Smooth muscle cell (in vitro differentiated cells): ENCODE data around the gene SLC26A6. TPM values are rescaled to one million over a fixed set of nuclear protein-coding genes. Genes with fewer than 3 reads are reported as not detected.

ENCODE experiments used
- DNase-seq: peaks from one replicate; lab custom pipeline; 2025; ENCODE audit not compliant: unreplicated experiment; lab: John Stamatoyannopoulos, UW
- H2AFZ ChIP-seq: fragments of 200-600 bp; sonication (generic); 2 replicates; pipeline ENCODE4 v1.6.0; 2016; ENCODE audit warnings: antibody characterized with exemption, low read depth, mild to moderate bottlenecking
- H3F3A ChIP-seq: fragments of 200-600 bp; sonication (generic); 2 replicates; pipeline ENCODE4 v1.6.0; 2017; ENCODE audit warnings: antibody characterized with exemption, low read depth
- H3K27ac ChIP-seq: fragments of 200-600 bp; sonication (generic); 2 replicates; pipeline ENCODE4 v1.5.1; 2016; ENCODE audit warnings: low read depth, mild to moderate bottlenecking
- H3K27me3 ChIP-seq: fragments of 200-600 bp; sonication (generic); 2 replicates; pipeline ENCODE4 v1.6.1; 2016; ENCODE audit warnings: low read depth, mild to moderate bottlenecking
- H3K36me3 ChIP-seq: fragments of 200-600 bp; sonication (generic); 2 replicates; pipeline ENCODE4 v1.5.1; 2016; ENCODE audit warnings: low read depth
- H3K4me1 ChIP-seq: fragments of 200-600 bp; sonication (generic); 2 replicates; pipeline ENCODE4 v1.5.1; 2016; ENCODE audit warnings: low read depth
- H3K4me2 ChIP-seq: fragments of 200-600 bp; sonication (generic); 2 replicates; pipeline ENCODE4 v1.6.0; 2016; ENCODE audit warnings: mild to moderate bottlenecking
- H3K4me3 ChIP-seq: fragments of 200-600 bp; sonication (generic); 2 replicates; pipeline ENCODE4 v1.5.1; 2016; ENCODE audit warnings: mild to moderate bottlenecking
- H3K79me2 ChIP-seq: fragments of 200-600 bp; sonication (generic); 2 replicates; pipeline ENCODE4 v1.6.0; 2016; ENCODE audit warnings: low read depth, mild to moderate bottlenecking
- H3K9ac ChIP-seq: fragments of 200-600 bp; sonication (generic); 2 replicates; pipeline ENCODE4 v1.6.0; 2016; ENCODE audit warnings: low read depth
- H3K9me3 ChIP-seq: fragments of 200-600 bp; sonication (generic); replicated peaks from 2 replicates; pipeline ENCODE4 v1.5.1; 2016; ENCODE audit warnings: low read depth
- H4K20me1 ChIP-seq: fragments of 200-600 bp; sonication (generic); 2 replicates; pipeline ENCODE4 v1.6.0; 2016; ENCODE audit warnings: low read depth
- CTCF ChIP-seq: fragments of 200-600 bp; sonication (generic); IDR thresholded peaks from 2 replicates; pipeline ENCODE4 v1.5.1; 2017; ENCODE audit warnings: borderline replicate concordance, mild to moderate bottlenecking, antibody characterized with exemption; ENCODE audit not compliant: insufficient read depth, poor library complexity, severe bottlenecking
- WGBS: methylation state at CpG from one replicate; pipeline ENCODE4 v1.1.7; 2016; ENCODE audit warnings: low lambda C conversion rate; 5-methylcytosine and 5-hydroxymethylcytosine counted together
- polyA plus RNA-seq: library from polyadenylated mRNA; unstranded; fragments of >200 nt; fragmentation: Nextera tagmentation; extraction: Ambion mirVana; gene quantifications from 2 replicates; pipeline ENCODE4 v1.2.1, GENCODE V29; 2016
- total RNA-seq: library from RNA; depleted of rRNA; stranded (reverse); fragments of >200 nt; gene quantifications from 2 replicates; pipeline ENCODE4 v1.2.3, GENCODE V29; 2014

The SLC26A6 gene
- total and polyA plus RNA-seq, 2 experiments from 2014 or later: 28.4 to 34.8 TPM

- Histone ChIP-seq H3K9me3 (no peaks in the 10 kb centered on the region), H3K4me2 (peak overlapping the region; percentile 90), H3K27ac (no peak overlapping the region), H3K27me3 (no peaks in the 10 kb centered on the region), H3F3A (no peaks in the 10 kb centered on the region), H2AFZ (no peak overlapping the region), H3K4me1 (peaks cover 4% of the 10 kb centered on the region), H3K9ac (no peak overlapping the region), H3K36me3 (no peaks in the 10 kb centered on the region), H3K79me2 (no peaks in the 10 kb centered on the region), H4K20me1 (peaks cover 2% of the 10 kb centered on the region), H3K4me3 (no peak overlapping the region)
- whole genome bisulfite sequencing: 76% methylated on average over 45 of the region's 45 CpGs
- no peak for TF ChIP-seq CTCF
- no peak for DNase-seq
Observed at GRCh38 chr3:48656841-48657281, 21.6 kb upstream of the SLC26A6 start.

GRCh38 chr3:48656061-48656840 lies 21.0 kb upstream of the SLC26A6 start:
- H4K20me1 ChIP-seq: no peaks in the 10 kb centered on the region
- no peak overlapping the region for H3K27ac ChIP-seq
- H3K4me1 ChIP-seq: peaks cover 1% of the 10 kb centered on the region
- TF ChIP-seq CTCF: peak; percentile 68
- peak overlapping the region; percentile 47 for H3K4me3 ChIP-seq
- DNase-seq: peak; percentile 42
- no peaks in the 10 kb centered on the region for H3F3A ChIP-seq
- H3K27me3 ChIP-seq: no peaks in the 10 kb centered on the region
- no peaks in the 10 kb centered on the region for H3K36me3 ChIP-seq
- H3K79me2 ChIP-seq: no peaks in the 10 kb centered on the region
- no peaks in the 10 kb centered on the region for H3K9me3 ChIP-seq
- H2AFZ ChIP-seq: no peak overlapping the region
- no peak overlapping the region for H3K9ac ChIP-seq
- WGBS: 16% methylated on average over 72 of the region's 94 CpGs
- peak overlapping the region; percentile 90 for H3K4me2 ChIP-seq

GRCh38 chr3:48655606-48656005 lies 20.3 kb upstream of the SLC26A6 start:
- WGBS: 59% methylated on average over 8 of the region's 30 CpGs
- TF ChIP-seq CTCF: no peak
- no peaks in the 10 kb centered on the region for H4K20me1 ChIP-seq
- peak overlapping the region; percentile 47 for H3K4me3 ChIP-seq
- H3K9ac ChIP-seq: no peak overlapping the region
- no peaks in the 10 kb centered on the region for H3K36me3 ChIP-seq
- H2AFZ ChIP-seq: no peak overlapping the region
- H3K79me2 ChIP-seq: no peaks in the 10 kb centered on the region
- no peaks in the 10 kb centered on the region for H3K9me3 ChIP-seq
- no peaks in the 10 kb centered on the region for H3K27me3 ChIP-seq
- DNase-seq: no peak
- H3K4me1 ChIP-seq: no peaks in the 10 kb centered on the region
- no peak overlapping the region for H3K27ac ChIP-seq
- no peaks in the 10 kb centered on the region for H3F3A ChIP-seq
- peak overlapping the region; percentile 90 for H3K4me2 ChIP-seq

GRCh38 chr3:48655063-48655462 lies 19.8 kb upstream of the SLC26A6 start:
- Histone ChIP-seq H3K4me1 (no peaks in the 10 kb centered on the region), H3K27ac (no peak overlapping the region), H3K27me3 (no peaks in the 10 kb centered on the region), H3K9me3 (no peaks in the 10 kb centered on the region), H3K4me3 (no peak overlapping the region), H2AFZ (no peak overlapping the region), H4K20me1 (no peaks in the 10 kb centered on the region), H3K9ac (no peak overlapping the region), H3K79me2 (no peaks in the 10 kb centered on the region), H3K36me3 (no peaks in the 10 kb centered on the region), H3F3A (no peaks in the 10 kb centered on the region), H3K4me2 (no peak overlapping the region)
- TF ChIP-seq CTCF: no peak
- DNase-seq: no peak
- 98% methylated on average over 10 of the region's 12 CpGs for WGBS
